HepG2 (cell line): ENCODE results near the gene DNM1L. TPM values are rescaled to one million over a fixed set of nuclear protein-coding genes. Genes with fewer than 3 reads are reported as not detected.

ENCODE experiments used
- ARID5B ChIP-seq: IDR thresholded peaks from 2 replicates; pipeline ENCODE4 v1.4.0; 2020; ENCODE audit warnings: mild to moderate bottlenecking, missing genetic modification reagents
- CBX1 ChIP-seq: IDR thresholded peaks from one replicate; pipeline ENCODE4 v1.6.1; 2016; ENCODE audit warnings: antibody characterized with exemption, low read depth
- CREB1 ChIP-seq, 2 experiments: fragments of 450-650 bp in 1 of 2; IDR thresholded peaks; 2 replicates each; pipeline ENCODE4 v1.6.1; 2016 to 2017; ENCODE audit warnings: control low read depth in 1 of 2, mild to moderate bottlenecking in 1 of 2, missing compliant biosample characterization in 1 of 2, missing genetic modification characterization in 1 of 2
- HHEX ChIP-seq: IDR thresholded peaks from 2 replicates; pipeline ENCODE4 v1.6.1; 2016; ENCODE audit warnings: control low read depth
- KDM2A ChIP-seq: sonication (generic); formaldehyde crosslinking; IDR thresholded peaks from 2 replicates; pipeline ENCODE4 v1.4.0; 2020; ENCODE audit warnings: low read depth, missing genetic modification reagents, borderline replicate concordance
- KLF11 ChIP-seq: IDR thresholded peaks from 2 replicates; pipeline ENCODE4 v1.6.1; 2016; ENCODE audit warnings: missing compliant biosample characterization
- LCORL ChIP-seq, 2 experiments: fragments of 450-650 bp in 1 of 2; sonication (generic) in 1 of 2; formaldehyde crosslinking in 1 of 2; IDR thresholded peaks; 2 replicates each; pipeline versions ENCODE4 v1.5.0 to v1.6.1; 2017 to 2020; ENCODE audit warnings: antibody characterized with exemption in 1 of 2, missing genetic modification reagents in 1 of 2
- RFXANK ChIP-seq: IDR thresholded peaks from 2 replicates; pipeline ENCODE4 v1.6.1; 2016
- SP140L ChIP-seq: sonication (generic); formaldehyde crosslinking; IDR thresholded peaks from 2 replicates; pipeline ENCODE4 v1.4.0; 2020; ENCODE audit warnings: missing genetic modification reagents, borderline replicate concordance
- U2AF1 ChIP-seq: fragments of 200-400 bp; formaldehyde crosslinking; optimal IDR thresholded peaks from 2 replicates; pipeline ENCODE3; 2017; ENCODE audit warnings: mild to moderate bottlenecking, low read depth, low read length
- ZNF274 ChIP-seq: sonication (generic); formaldehyde crosslinking; IDR thresholded peaks from 2 replicates; pipeline ENCODE4 v1.5.1; 2020; ENCODE audit warnings: mild to moderate bottlenecking, missing genetic modification reagents
- polyA plus RNA-seq, 8 experiments: library from polyadenylated mRNA; depleted of rRNA in 3 of 8; stranded (reverse) in 7 of 8; unstranded in 1 of 8; fragments of >200 nt; fragmentation: Illumina TruSeq in 4 of 8; extraction: Trizol in 4 of 8; gene quantifications; 2 replicates each; pipeline versions ENCODE4 v1.2.1 to v1.2.3, GENCODE V29; 2011 to 2016; ENCODE audit warnings: low read depth in 4 of 8, missing spikeins in 1 of 8, mixed read lengths in 1 of 8; ENCODE audit not compliant: insufficient read depth in 1 of 8
- total RNA-seq, 5 experiments: library from RNA; depleted of rRNA; stranded (reverse); fragments of >200 nt; fragmentation: Illumina TruSeq; extraction: Trizol; gene quantifications; 2 replicates each; pipeline ENCODE4 v1.2.3, GENCODE V29; 2016; ENCODE audit warnings: low read depth in 1 of 5
- TF ChIP-seq, protein P1 (sequence below): sonication (generic); formaldehyde crosslinking; IDR thresholded peaks from 2 replicates; pipeline ENCODE4 v1.4.0; 2020; ENCODE audit warnings: missing genetic modification reagents
- TF ChIP-seq, protein P2 (sequence below): IDR thresholded peaks from 2 replicates; pipeline ENCODE4 v1.6.1; 2012; ENCODE audit warnings: inconsistent platforms
- TF ChIP-seq, protein P3 (sequence below): IDR thresholded peaks from 2 replicates; pipeline ENCODE4 v1.6.1; 2016; ENCODE audit warnings: missing biosample characterization, missing genetic modification reagents, low read depth

The DNM1L gene
- total and polyA plus RNA-seq, 2 of the 13 experiments (the other 11 are each of a cell fraction or from before 2014, with no cell fraction given) = 35.9 to 65.8 TPM

- peak; percentile 9; the same call in 1 of the 2 replicates for TF ChIP-seq ARID5B (CRISPR knock-in tag)
- TF ChIP-seq, protein P1, sequence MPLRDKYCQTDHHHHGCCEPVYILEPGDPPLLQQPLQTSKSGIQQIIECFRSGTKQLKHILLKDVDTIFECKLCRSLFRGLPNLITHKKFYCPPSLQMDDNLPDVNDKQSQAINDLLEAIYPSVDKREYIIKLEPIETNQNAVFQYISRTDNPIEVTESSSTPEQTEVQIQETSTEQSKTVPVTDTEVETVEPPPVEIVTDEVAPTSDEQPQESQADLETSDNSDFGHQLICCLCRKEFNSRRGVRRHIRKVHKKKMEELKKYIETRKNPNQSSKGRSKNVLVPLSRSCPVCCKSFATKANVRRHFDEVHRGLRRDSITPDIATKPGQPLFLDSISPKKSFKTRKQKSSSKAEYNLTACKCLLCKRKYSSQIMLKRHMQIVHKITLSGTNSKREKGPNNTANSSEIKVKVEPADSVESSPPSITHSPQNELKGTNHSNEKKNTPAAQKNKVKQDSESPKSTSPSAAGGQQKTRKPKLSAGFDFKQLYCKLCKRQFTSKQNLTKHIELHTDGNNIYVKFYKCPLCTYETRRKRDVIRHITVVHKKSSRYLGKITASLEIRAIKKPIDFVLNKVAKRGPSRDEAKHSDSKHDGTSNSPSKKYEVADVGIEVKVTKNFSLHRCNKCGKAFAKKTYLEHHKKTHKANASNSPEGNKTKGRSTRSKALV (CRISPR knock-in tag) = no peak
- TF ChIP-seq ZNF274 (CRISPR knock-in tag) = peak; percentile 55; the same call in 1 of the 2 replicates
- TF ChIP-seq HHEX (CRISPR knock-in tag) = no peak
- peak; percentile 32; the same call in 1 of the 2 replicates for TF ChIP-seq KLF11
- TF ChIP-seq U2AF1 = peak; percentile 92
- TF ChIP-seq RFXANK = no peak
- TF ChIP-seq, protein P2, sequence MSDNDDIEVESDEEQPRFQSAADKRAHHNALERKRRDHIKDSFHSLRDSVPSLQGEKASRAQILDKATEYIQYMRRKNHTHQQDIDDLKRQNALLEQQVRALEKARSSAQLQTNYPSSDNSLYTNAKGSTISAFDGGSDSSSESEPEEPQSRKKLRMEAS = peak; percentile 29; the same call in 1 of the 2 replicates
- no peak for TF ChIP-seq CBX1
- TF ChIP-seq LCORL (IDR thresholded peaks at IDR 0.05) = no peak
- TF ChIP-seq LCORL (CRISPR knock-in tag; IDR thresholded peaks at IDR 0.05) = no peak; the same call in 1 of the 2 replicates
- TF ChIP-seq, protein P3, sequence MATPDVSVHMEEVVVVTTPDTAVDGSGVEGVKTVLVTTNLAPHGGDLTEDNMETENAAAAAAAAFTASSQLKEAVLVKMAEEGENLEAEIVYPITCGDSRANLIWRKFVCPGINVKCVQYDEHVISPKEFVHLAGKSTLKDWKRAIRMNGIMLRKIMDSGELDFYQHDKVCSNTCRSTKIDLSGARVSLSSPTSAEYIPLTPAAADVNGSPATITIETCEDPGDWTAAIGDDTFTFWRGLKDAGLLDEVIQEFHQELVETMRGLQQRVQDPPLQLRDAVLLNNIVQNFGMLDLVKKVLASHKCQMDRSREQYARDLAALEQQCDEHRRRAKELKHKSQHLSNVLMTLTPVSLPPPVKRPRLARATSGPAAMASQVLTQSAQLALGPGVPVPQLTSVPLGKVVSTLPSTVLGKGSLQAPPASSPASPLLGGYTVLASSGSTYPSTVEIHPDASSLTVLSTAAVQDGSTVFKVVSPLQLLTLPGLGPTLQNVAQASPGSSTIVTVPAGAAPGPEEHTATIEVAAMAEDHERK (CRISPR knock-in tag) = peak; percentile 14; the same call in 1 of the 2 replicates
- 0 out of 2 replicates have a peak, but pooled peaks have one; percentile 38 for TF ChIP-seq KDM2A
- TF ChIP-seq SP140L (CRISPR knock-in tag) = peak; percentile 83; the same call in 1 of the 2 replicates
- no peak for TF ChIP-seq CREB1 (IDR thresholded peaks at IDR 0.05)
- peak; percentile 83 for TF ChIP-seq CREB1 (CRISPR knock-in tag; IDR thresholded peaks at IDR 0.05)
- TF ChIP-seq, all 625 proteins: peak for 181
These were observed 76.8 kb downstream of the DNM1L start, which contains the start of gene YARS2 (continued) for GRCh38 chr12:32755654-32756475.
